Adrenal gland (tissue), 12 donors: ENCODE data around the gene TDRD3. TPM values are rescaled to one million over a fixed set of nuclear protein-coding genes. Genes with fewer than 3 reads are reported as not detected.
A peak's percentile ranks its signal among the peaks of the same experiment; 100 is the strongest.
"Not testable (repeated sequence)": the region's sequence is repeated elsewhere in the genome, so short reads cannot be mapped to it uniquely, and the experiment has no call there.

Experiments
- DNase-seq, 7 donors: peaks; one replicate each; pipeline ENCODE4 v3.0.0-alpha.2; 2019 to 2020
- H3K27ac ChIP-seq, 5 donors: fragments of 200-600 bp; sonication (generic) in 4 of 5; 1 replicate in 3 of 5; 2 replicates in 2 of 5; pipeline versions ENCODE4 v1.5.1 to v1.8.0; 2016 to 2020; ENCODE audit warnings: mild to moderate bottlenecking in 1 of 5
- H3K27me3 ChIP-seq: fragments of 200-600 bp; 2 replicates; pipeline ENCODE4 v1.8.0; 2021
- H3K36me3 ChIP-seq, 2 donors: fragments of 200-600 bp; replicated peaks in 1 of 2; 1 replicate in 1 of 2; 2 replicates in 1 of 2; pipeline versions ENCODE4 v1.5.1 to v1.8.0; 2018 to 2022
- H3K4me1 ChIP-seq, 2 donors: fragments of 200-600 bp; replicated peaks in 1 of 2; 1 replicate in 1 of 2; 2 replicates in 1 of 2; pipeline versions ENCODE4 v1.5.1 to v1.8.0; 2018 to 2021
- H3K4me3 ChIP-seq, 4 donors: fragments of 200-600 bp; sonication (generic) in 3 of 4; one replicate each; pipeline ENCODE4 v1.5.1; 2016 to 2018
- H3K9me3 ChIP-seq, 3 donors: fragments of 200-600 bp; sonication (generic) in 1 of 3; replicated peaks in 1 of 3; 1 replicate in 2 of 3; 2 replicates in 1 of 3; pipeline versions ENCODE4 v1.5.1 to v1.8.0; 2016 to 2021
- POLR2A ChIP-seq, 2 donors: fragments of 450-650 bp; IDR thresholded peaks; one replicate each; pipeline ENCODE4 v1.6.1; 2017; ENCODE audit warnings: antibody characterized with exemption in 2 of 2, mild to moderate bottlenecking in 2 of 2, moderate library complexity in 1 of 2
- WGBS, 4 donors: extraction: QIAGEN DNeasy Blood & Tissue Kit in 2 of 4; methylation state at CpG; one replicate each; pipeline versions ENCODE4 v1.1.5 to v1.1.7; 2013 to 2017; 5-methylcytosine and 5-hydroxymethylcytosine counted together
- intact Hi-C, 2 donors: fragments of 100-400 bp; cut with DNase I; formaldehyde crosslinking; loops; one replicate each; pipeline versions ENCODE4 v1.14.1 to v1.15.0; 2022 to 2023
- polyA plus RNA-seq, 3 donors: library from polyadenylated mRNA; stranded (reverse); fragments of 200-250 nt in 2 of 3; fragments of 350-450 nt in 1 of 3; fragmentation: Illumina TruSeq in 1 of 3; extraction: RNeasy Lipid Tissue Mini Kit (QIAGEN cat#74804) in 1 of 3; gene quantifications; one replicate each; pipeline ENCODE4 v1.2.3, GENCODE V29; 2013 to 2014
- total RNA-seq, 9 donors: library from RNA; depleted of rRNA in 4 of 9; stranded (reverse); fragments of >200 nt in 4 of 9; fragments of 120-200 nt in 1 of 9; fragmentation: NEBNext Ultra II Directional in 1 of 9; extraction: Animal tissue kit (Norgen Biotek cat#: 25700) in 1 of 9; gene quantifications; one replicate each; pipeline versions ENCODE4 v1.1.0 to v1.2.4, GENCODE V29; 2013 to 2023
- TF ChIP-seq, protein P1 (sequence below), 6 experiments: fragments of 450-650 bp in 4 of 6; fragments of 200-600 bp in 2 of 6; sonication (generic) in 1 of 6; IDR thresholded peaks; 1 replicate in 5 of 6; 2 replicates in 1 of 6; pipeline versions ENCODE4 v1.5.1 to v1.8.0; 2016 to 2021; ENCODE audit warnings: antibody characterized with exemption in 6 of 6, mild to moderate bottlenecking in 2 of 6, moderate library complexity in 1 of 6
- donor health status: healthy with polysubstance abuse.
- donor health status: Bipolar disorder and iron deficiency.
- donor health status: DM: yes; HTN: yes; CAD: no.
- donor health status: DM: no; HTN: no; CAD: no.
- donor health status: DM: no; HTN: no; CAD: no.
- donor health status: DM: yes; HTN: yes; CAD: no.

Gene TDRD3
- total and polyA plus RNA-seq, 12 donors = 6.6 to 30.5 (median 21.6) TPM

DNA sequence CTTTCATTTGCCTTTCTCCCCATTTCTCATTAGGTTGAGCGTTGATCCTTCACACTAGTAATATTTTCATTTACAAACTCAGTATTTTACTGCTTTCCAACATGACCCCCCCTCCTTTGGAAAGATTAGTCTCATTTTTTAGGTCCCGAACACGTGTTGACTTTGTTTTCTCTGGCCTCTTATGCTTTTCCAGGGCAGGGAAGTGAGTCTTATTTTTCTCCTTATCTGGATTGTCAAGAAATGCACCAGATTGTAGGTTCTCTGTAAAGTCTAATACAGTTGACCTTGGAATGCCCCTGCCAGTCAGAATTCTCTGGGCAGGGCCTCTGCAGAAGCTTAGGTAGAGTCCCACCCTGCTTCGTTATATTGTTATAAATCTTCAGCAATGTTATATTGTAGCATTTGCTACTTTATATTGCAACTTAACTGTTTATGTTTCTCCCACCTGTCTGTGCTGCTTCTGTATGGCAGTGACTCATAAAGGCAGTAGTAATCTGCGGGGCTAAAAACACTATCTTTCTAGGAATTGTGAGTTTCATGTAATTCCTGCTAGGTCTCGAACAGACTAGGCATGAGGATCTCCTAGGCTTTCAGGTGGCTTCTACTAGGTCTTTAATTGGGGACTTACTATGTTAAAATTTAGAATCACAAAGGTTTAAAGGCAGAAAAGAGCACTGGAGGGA lies 2.0 kb downstream of the TDRD3 start:
- Histone ChIP-seq H3K36me3 (no peaks in the 10 kb centered on the region), H3K4me1 (peaks cover 8 to 20% of the 10 kb centered on the region in 2 donors), H3K4me3 (peak overlapping the region in 1 of 4 donors; percentile 96), H3K27me3 (no peaks in the 10 kb centered on the region), H3K27ac (peak overlapping the region; percentile 40 to 96 (median 77)), H3K9me3 (no peaks in the 10 kb centered on the region)
- intact Hi-C loops = no loop called here
- 28 to 37% (median 34%) methylated on average over 6 of the region's 6 CpGs for WGBS, 4 donors
- peak in 1 of 7 donors; percentile 16 for DNase-seq
- no peak for TF ChIP-seq POLR2A (IDR thresholded peaks at IDR 0.05)
- TF ChIP-seq, protein P1, sequence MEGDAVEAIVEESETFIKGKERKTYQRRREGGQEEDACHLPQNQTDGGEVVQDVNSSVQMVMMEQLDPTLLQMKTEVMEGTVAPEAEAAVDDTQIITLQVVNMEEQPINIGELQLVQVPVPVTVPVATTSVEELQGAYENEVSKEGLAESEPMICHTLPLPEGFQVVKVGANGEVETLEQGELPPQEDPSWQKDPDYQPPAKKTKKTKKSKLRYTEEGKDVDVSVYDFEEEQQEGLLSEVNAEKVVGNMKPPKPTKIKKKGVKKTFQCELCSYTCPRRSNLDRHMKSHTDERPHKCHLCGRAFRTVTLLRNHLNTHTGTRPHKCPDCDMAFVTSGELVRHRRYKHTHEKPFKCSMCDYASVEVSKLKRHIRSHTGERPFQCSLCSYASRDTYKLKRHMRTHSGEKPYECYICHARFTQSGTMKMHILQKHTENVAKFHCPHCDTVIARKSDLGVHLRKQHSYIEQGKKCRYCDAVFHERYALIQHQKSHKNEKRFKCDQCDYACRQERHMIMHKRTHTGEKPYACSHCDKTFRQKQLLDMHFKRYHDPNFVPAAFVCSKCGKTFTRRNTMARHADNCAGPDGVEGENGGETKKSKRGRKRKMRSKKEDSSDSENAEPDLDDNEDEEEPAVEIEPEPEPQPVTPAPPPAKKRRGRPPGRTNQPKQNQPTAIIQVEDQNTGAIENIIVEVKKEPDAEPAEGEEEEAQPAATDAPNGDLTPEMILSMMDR (IDR thresholded peaks at IDR 0.05) = no peak

DNA sequence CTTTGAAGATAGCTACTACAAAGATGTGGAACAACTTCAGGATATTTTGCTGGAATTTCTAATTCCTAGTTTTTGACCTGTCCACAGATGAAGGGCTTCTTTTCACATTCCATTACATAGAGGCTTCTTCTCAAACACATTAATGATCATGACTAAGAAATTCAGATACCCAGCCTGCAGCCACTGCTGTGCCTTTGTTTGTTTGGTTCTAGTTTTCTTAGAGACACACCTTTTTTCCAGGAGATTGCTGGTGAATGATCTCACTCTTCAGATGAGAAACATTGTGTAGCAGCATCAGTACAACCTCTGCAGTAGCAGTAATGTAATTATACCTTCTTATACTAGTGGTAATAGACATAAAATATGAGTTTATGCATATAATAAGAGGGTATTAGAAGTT lies 5.0 kb downstream of the TDRD3 start:
- H3K4me1 ChIP-seq = peaks cover 8 to 17% of the 10 kb centered on the region in 2 donors
- TF ChIP-seq POLR2A (IDR thresholded peaks at IDR 0.05) = no peak
- TF ChIP-seq, protein P1 (IDR thresholded peaks at IDR 0.05) = no peak
- no peaks in the 10 kb centered on the region for H3K27me3 ChIP-seq
- no peak overlapping the region for H3K27ac ChIP-seq
- no peak for DNase-seq
- intact Hi-C loops = no loop called here
- H3K4me3 ChIP-seq = no peak overlapping the region
- H3K9me3 ChIP-seq = no peaks in the 10 kb centered on the region
- H3K36me3 ChIP-seq = no peaks in the 10 kb centered on the region

DNA sequence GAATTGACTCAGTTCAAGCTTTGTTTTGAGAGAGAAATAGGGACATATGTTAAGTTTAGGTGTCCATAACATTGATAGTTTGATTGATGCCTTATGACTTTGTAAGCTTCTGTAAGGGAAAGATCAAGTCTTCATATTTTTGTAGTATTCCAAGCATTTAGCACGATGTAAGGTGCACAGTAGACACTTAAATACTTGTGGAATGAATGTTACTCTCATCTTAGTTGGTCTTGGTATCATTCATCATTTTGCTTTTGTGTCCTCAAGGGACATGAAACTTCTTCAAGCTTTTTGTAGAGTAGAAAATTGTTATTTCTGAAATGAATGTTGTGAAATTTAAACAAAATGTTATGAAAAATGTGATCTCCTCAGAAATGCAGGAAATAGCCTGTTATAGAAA lies 10.1 kb downstream of the TDRD3 start:
- no peak overlapping the region for H3K27ac ChIP-seq
- TF ChIP-seq, protein P1 (IDR thresholded peaks at IDR 0.05) = no peak
- TF ChIP-seq POLR2A (IDR thresholded peaks at IDR 0.05) = no peak
- intact Hi-C loops = no loop called here
- no peaks in the 10 kb centered on the region for H3K36me3 ChIP-seq
- DNase-seq = no peak
- no peaks in the 10 kb centered on the region for H3K9me3 ChIP-seq
- H3K4me3 ChIP-seq = no peak overlapping the region
- 88 to 100% (median 91%) methylated on average over 1 of the region's 1 CpG for WGBS, 4 donors
- no peaks in the 10 kb centered on the region for H3K27me3 ChIP-seq
- H3K4me1 ChIP-seq = peaks cover 3 to 20% of the 10 kb centered on the region in 2 donors

DNA sequence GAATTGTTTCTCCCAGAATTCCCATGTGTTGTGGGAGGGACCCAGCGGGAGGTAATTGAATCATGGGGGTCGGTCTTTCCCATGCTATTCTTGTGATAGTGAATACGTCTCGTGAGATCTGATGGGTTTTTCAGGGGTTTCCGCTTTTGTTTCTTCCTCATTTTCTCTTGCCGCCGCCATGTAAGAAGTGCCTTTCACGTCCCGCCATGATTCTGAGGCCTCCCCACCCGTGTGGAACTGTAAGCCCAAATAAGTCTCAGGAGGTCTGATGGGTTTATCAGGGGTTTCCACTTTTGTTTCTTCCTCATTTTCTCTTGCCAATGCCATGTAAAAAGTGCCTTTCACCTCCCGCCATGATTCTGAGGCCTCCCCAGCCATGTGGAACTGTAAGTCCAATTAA lies 10.8 kb downstream of the TDRD3 start:
- H3K36me3 ChIP-seq, intact Hi-C loops, H3K4me3 ChIP-seq, DNase-seq, H3K27me3 ChIP-seq, H3K9me3 ChIP-seq, H3K27ac ChIP-seq: not testable (repeated sequence)
- 92 to 98% (median 97%) methylated on average over 11 of the region's 11 CpGs for WGBS, 4 donors
- H3K4me1 ChIP-seq = peaks cover 9 to 28% of the 10 kb centered on the region in 2 donors

DNA sequence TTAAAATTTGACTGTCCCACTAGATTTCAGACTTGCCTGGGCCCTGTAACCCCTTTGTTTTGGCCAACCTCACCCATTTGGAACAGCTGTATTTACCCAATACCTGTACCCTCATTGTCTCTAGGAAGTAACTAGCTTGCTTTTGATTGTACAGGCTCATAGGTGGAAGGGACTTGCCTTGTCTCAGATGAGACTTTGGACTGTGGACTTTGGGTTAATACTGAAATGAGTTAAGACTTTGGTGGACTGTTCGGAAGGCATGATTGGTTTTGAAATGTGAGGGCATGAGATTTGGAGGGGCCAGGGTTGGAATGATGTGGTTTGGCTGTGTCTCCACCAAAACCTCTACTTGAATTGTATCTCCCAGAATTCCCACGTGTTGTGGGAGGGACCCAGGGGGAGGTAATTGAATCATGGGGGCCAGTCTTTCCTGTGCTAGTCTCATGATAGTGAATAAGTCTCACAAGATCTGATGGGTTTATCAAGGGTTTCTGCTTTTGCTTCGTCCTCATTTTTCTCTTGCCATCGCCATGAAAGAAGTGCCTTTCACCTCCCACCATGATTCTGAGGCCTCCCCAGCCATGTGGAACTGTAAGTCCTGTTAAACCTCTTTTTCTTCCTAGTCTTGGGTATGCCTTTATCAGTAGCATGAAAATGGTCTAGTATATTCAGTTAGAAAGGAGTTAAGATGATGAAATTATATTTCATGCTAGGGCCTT lies 12.7 kb downstream of the TDRD3 start:
- DNase-seq, H3K36me3 ChIP-seq, intact Hi-C loops, H3K9me3 ChIP-seq, H3K27me3 ChIP-seq, H3K27ac ChIP-seq, H3K4me3 ChIP-seq: not testable (repeated sequence)
- WGBS, 4 donors = 72 to 95% (median 93%) methylated on average over 4 of the region's 4 CpGs
- H3K4me1 ChIP-seq = peaks cover 15 to 44% of the 10 kb centered on the region in 2 donors
